ENCODE results near the gene ZPR1.

- TF ChIP-seq, protein P1, sequence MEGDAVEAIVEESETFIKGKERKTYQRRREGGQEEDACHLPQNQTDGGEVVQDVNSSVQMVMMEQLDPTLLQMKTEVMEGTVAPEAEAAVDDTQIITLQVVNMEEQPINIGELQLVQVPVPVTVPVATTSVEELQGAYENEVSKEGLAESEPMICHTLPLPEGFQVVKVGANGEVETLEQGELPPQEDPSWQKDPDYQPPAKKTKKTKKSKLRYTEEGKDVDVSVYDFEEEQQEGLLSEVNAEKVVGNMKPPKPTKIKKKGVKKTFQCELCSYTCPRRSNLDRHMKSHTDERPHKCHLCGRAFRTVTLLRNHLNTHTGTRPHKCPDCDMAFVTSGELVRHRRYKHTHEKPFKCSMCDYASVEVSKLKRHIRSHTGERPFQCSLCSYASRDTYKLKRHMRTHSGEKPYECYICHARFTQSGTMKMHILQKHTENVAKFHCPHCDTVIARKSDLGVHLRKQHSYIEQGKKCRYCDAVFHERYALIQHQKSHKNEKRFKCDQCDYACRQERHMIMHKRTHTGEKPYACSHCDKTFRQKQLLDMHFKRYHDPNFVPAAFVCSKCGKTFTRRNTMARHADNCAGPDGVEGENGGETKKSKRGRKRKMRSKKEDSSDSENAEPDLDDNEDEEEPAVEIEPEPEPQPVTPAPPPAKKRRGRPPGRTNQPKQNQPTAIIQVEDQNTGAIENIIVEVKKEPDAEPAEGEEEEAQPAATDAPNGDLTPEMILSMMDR (IDR thresholded peaks at IDR 0.05): no peak
- no peak for TF ChIP-seq POLR2A (IDR thresholded peaks at IDR 0.05)
Measured at GRCh38 chr11:116782728-116783127, 5.1 kb downstream of the ZPR1 start.
